ENCODE measurements around the gene ZCWPW2. TPM values are rescaled to one million over a fixed set of nuclear protein-coding genes. Genes with fewer than 3 reads are reported as not detected.

The ZCWPW2 gene
- total RNA-seq (2.0 TPM), polyA plus RNA-seq (ENCODE audit: insufficient read depth, low read depth, low replicate concordance) (0.54 TPM)
- long read RNA-seq, donor 1 = 0 reads
- long read RNA-seq, donor 2 = 0 reads
- long read RNA-seq, donor 3 = 0 reads
- long read RNA-seq, donor 4 = 0 reads
- long read RNA-seq, donor 5 = 0 reads
- long read RNA-seq, donor 6 = 0 reads
- long read RNA-seq, donor 7, partial matches to known transcripts = 0 of 1 reads
- long read RNA-seq, donor 7, other reads (novel, unspliced or antisense) = 1 of 1 reads
- long read RNA-seq, donor 8 = 0 reads
- long read RNA-seq, donor 9 = 0 reads
- long read RNA-seq, donor 10 = 0 reads

DNA sequence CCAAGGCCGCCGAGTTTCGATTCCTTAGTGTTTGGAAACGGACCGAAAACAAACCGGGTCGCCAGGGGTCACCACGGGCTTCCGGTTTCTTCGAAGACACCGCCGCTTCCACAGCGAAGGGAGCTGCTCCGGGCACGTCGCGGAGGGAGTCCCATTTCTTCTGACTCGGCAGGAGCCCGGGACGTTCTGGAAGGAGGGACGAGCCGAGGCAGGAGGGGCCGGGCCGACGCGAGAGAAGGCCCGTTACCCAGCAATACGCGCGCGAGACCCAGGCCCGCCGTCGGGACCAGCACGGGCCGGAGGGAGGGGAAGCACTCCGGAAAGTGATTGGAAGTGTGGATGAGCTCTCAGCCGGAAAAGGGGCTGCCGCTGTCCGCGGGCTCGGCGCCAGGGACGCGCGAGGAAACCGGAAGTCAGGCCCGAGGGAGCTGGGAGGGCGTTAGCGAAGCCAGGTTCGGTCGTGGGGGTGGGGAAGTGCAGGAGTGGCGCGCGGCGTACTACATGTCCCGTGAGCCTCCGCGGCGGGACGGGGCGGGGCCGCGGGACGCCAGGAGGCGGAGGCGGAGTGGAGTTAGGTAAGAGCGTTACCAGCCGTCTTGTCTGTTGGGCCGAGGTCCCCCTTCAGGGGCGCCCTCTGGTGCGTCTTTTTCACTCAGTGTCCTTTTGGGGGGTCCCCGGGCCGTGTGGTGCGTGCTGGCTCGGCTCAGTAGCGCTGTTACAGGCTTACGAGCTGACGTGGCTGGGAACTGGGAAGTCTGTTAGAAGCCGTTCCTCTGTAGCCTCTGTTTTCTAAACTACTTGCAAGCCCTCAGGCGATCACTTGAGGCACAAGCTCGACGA is at the start of gene ZCWPW2, which contains the start of gene AZI2:
ZCWPW2 (plus strand) TSS at position 93 of the 840 bp plus-strand sequence. CDS start 64,348 bp downstream, outside the sequence.
AZI2 (minus strand) TSS at position 196 of the 840 bp plus-strand sequence. CDS start 8,207 bp downstream, outside the sequence.
- DNase-seq = peak; percentile 97 to 98 (median 98)
- peaks cover 0 to 6% (median 2%) of the 10 kb centered on the region in 3 donors for H3K4me1 ChIP-seq (ENCODE audit: control insufficient read depth in 2 of 3, insufficient read depth in 2 of 3, low read depth in 1 of 3, low read length in 3 of 3)

DNA sequence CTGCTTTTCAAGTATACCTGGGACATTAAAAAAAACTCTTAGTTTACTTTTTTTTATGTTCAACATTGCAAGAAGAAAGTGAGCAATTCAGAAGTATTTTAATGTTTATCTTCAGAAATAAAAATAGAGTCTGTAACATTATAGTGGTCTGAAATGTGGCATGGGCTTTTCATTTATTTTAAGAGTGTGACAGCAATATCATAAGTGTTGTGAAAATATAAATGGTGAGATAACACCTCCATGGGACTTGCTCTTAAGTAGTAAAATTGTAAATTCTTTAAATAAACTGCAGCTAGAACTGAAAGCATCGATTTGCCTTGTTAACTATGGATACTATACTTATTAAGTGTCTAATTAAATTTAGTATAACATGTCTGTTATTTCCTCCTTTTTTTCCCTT is 48.8 kb upstream of the ZCWPW2 start:
- no peak for FAIRE-seq

More for the DNA sequence above, at the start of gene ZCWPW2, which contains the start of gene AZI2:
- intact Hi-C loops (cut with DNase I) = no loop called here
- TF ChIP-seq, protein P1, sequence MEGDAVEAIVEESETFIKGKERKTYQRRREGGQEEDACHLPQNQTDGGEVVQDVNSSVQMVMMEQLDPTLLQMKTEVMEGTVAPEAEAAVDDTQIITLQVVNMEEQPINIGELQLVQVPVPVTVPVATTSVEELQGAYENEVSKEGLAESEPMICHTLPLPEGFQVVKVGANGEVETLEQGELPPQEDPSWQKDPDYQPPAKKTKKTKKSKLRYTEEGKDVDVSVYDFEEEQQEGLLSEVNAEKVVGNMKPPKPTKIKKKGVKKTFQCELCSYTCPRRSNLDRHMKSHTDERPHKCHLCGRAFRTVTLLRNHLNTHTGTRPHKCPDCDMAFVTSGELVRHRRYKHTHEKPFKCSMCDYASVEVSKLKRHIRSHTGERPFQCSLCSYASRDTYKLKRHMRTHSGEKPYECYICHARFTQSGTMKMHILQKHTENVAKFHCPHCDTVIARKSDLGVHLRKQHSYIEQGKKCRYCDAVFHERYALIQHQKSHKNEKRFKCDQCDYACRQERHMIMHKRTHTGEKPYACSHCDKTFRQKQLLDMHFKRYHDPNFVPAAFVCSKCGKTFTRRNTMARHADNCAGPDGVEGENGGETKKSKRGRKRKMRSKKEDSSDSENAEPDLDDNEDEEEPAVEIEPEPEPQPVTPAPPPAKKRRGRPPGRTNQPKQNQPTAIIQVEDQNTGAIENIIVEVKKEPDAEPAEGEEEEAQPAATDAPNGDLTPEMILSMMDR (IDR thresholded peaks at IDR 0.05; ENCODE audit: borderline replicate concordance, extremely low read depth, insufficient read depth) = peak; percentile 11
- H3K27me3 ChIP-seq (ENCODE audit: control insufficient read depth, insufficient read depth, low read length) = no peaks in the 10 kb centered on the region
- peak within 1 kb of the TSS; percentile 84 to 98 (median 97) for H3K9ac ChIP-seq (ENCODE audit: low read length in 3 of 3)
- no peaks in the 10 kb centered on the region for H3K9me3 ChIP-seq (ENCODE audit: control insufficient read depth in 2 of 3, insufficient read depth in 1 of 3, low read length in 3 of 3)
- no peaks in the 10 kb centered on the region for H3K36me3 ChIP-seq (ENCODE audit: control insufficient read depth in 2 of 3, insufficient read depth in 3 of 3, low read length in 3 of 3)
- FAIRE-seq = no peak
- peak within 1 kb of the TSS; percentile 99 for H3K27ac ChIP-seq (ENCODE audit: low read depth in 2 of 2, low read length in 2 of 2)
- peak within 1 kb of the TSS; percentile 85 to 98 (median 90) for H3K4me3 ChIP-seq (ENCODE audit: low read length in 3 of 3)

GRCh38 chr3:28300345-28300962 is 48.1 kb upstream of the ZCWPW2 start:
- intact Hi-C loops (cut with DNase I) = no loop called here
- Histone ChIP-seq H3K9me3 (ENCODE audit: control insufficient read depth in 2 of 3, insufficient read depth in 1 of 3, low read length in 3 of 3) (no peaks in the 10 kb centered on the region), H3K4me1 (ENCODE audit: control insufficient read depth in 2 of 3, insufficient read depth in 2 of 3, low read depth in 1 of 3, low read length in 3 of 3) (no peaks in the 10 kb centered on the region), H3K4me3 (ENCODE audit: low read length in 3 of 3) (no peak overlapping the region), H3K9ac (ENCODE audit: low read length in 3 of 3) (no peak overlapping the region), H3K27me3 (ENCODE audit: control insufficient read depth, insufficient read depth, low read length) (no peaks in the 10 kb centered on the region), H3K27ac (ENCODE audit: low read depth in 2 of 2, low read length in 2 of 2) (no peak overlapping the region), H3K36me3 (ENCODE audit: control insufficient read depth in 2 of 3, insufficient read depth in 3 of 3, low read length in 3 of 3) (no peaks in the 10 kb centered on the region)
- no peak for DNase-seq
- no peak for FAIRE-seq
- TF ChIP-seq, protein P1 (IDR thresholded peaks at IDR 0.05; ENCODE audit: borderline replicate concordance, extremely low read depth, insufficient read depth) = no peak

More for the DNA sequence above, 48.8 kb upstream of the ZCWPW2 start:
- Histone ChIP-seq H3K9me3 (ENCODE audit: control insufficient read depth in 2 of 3, insufficient read depth in 1 of 3, low read length in 3 of 3) (no peaks in the 10 kb centered on the region), H3K27me3 (ENCODE audit: control insufficient read depth, insufficient read depth, low read length) (no peaks in the 10 kb centered on the region), H3K36me3 (ENCODE audit: control insufficient read depth in 2 of 3, insufficient read depth in 3 of 3, low read length in 3 of 3) (no peaks in the 10 kb centered on the region), H3K27ac (ENCODE audit: low read depth in 2 of 2, low read length in 2 of 2) (no peak overlapping the region), H3K4me1 (ENCODE audit: control insufficient read depth in 2 of 3, insufficient read depth in 2 of 3, low read depth in 1 of 3, low read length in 3 of 3) (no peaks in the 10 kb centered on the region), H3K9ac (ENCODE audit: low read length in 3 of 3) (no peak overlapping the region), H3K4me3 (ENCODE audit: low read length in 3 of 3) (no peak overlapping the region)
- intact Hi-C loops (cut with DNase I) = no loop called here
- no peak for DNase-seq
- TF ChIP-seq, protein P1 (IDR thresholded peaks at IDR 0.05; ENCODE audit: borderline replicate concordance, extremely low read depth, insufficient read depth) = no peak
